Stimulated activated CD4-positive, alpha-beta T cell treated with anti-CD3 and anti-CD28 coated beads, Interleukin-12 subunit alpha, Interleukin-12 subunit beta, amount 100 ng/mL, for 48 hours (primary cell): ENCODE measurements around the gene ADAMTSL3.

ENCODE experiments used
- DNase-seq, 3 donors: peaks; one replicate each; pipeline ENCODE4 v3.0.0-alpha.2; 2020; ENCODE audit warnings: low read depth in 2 of 3, low spot score in 1 of 3

Gene ADAMTSL3

GRCh38 chr15:83858820-83859505 is 205.0 kb downstream of the ADAMTSL3 start:
- DNase-seq = no peak

DNA sequence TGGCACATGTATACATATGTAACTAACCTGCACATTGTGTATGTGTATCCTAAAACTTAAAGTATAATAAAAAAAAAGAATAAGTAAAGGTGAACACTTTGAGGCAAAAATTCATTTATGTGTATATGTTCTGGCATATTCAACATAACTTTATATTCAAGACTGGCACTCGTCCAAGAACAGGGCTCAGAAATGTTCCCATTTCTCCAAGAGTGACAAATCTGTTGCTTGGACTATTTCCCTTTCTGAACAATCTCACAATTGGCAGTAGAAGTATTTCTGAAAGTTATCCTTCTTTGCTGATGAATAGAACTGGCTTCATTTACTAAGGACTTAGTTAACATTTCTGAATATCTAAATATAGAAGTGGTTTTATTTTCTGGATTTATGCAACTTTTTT is 212.8 kb downstream of the ADAMTSL3 start:
- DNase-seq = no peak

DNA sequence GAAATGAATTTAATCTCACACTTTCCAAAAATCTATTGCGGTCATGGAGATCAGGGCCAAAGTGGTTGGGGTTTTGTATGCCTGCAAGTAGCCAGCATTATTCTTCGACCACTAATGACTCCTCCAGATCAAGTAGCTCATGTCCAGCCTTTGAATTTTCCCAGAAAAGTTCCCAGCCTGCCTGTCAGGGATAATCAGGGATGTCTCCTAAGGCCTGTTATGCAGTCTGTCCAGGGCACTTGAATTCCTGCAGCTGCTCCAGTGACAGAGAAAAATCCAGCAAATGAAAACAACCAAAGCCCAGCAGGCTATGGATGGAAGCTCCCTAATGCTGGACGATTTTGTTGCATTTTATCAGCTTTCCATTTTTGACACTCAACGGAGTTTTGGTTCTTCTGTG is 215.4 kb downstream of the ADAMTSL3 start:
- DNase-seq = no peak

DNA sequence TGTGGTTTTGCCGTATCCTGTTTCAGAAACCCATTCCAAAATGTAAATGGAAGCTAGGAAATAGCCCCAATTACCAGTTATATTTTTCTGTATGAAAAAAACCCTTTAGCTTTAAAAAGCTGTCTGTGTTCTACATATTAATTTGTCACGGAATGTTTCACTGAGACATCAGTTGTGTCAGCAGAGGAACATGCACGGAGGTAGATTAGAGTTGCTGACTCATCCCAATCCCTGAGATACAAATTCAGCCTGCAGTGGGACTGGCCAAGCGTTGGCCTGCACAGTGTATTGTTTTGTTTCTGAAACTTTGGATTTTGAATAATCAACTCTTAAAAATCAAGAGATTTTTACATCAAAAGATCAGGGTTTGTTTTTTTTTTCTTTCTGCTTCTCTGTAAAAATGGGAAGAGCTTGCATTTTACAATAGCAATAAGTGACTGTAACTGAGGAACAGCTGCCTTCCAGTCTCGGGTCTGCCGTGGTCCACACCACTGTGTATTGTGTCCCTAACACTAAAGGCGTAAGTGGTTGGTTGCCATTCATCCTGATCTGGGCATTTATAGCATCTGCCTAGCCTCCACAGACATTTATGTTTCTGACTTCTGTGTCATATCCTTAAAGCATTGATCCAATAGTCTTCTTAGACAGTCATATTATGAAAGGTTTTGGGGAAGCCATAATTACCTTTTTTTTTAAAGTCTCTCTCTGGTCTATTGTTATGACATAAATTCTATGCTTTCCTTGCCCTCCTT is 218.1 kb downstream of the ADAMTSL3 start:
- DNase-seq = no peak

GRCh38 chr15:83873966-83874365 is 220.0 kb downstream of the ADAMTSL3 start:
- DNase-seq = no peak

DNA sequence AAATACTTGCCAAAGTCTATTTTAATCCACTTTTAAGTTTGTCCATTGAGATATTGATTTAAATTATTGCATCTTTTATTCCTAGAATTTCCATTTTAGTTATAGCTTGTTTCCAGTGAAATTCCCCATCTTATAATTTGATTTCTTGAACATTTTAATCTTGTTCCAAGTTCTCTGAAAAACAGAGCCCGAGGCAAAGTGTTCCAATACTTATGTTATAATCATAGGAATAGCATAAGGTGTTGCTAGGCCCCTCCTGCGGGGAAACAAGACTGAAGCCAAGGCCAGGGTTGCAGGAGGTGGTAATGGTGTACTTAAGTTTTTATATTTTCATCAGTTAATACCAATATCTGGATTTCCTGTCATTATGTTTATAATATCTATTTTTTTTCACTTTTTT is 226.6 kb downstream of the ADAMTSL3 start:
- DNase-seq = no peak

DNA sequence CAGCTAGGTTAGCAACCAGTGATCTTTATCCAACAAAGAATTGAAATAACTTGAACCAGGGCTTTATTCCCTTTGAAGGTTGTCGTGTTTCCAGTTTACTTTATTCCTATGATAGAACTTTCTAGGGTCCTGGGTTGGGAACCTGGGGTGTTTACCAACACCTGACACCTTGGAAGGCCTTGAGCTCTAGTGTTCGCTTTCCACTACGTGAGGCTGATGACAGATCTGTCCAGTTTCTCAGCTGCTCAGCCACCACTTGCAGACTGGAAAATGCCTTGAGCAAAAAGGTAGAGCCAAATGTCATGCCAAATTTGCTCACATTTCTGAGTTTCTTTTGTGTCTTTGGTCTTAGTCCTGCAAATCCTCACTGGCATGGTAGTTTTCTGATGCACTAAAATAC is 227.2 kb downstream of the ADAMTSL3 start:
- DNase-seq = no peak

GRCh38 chr15:83886321-83886720 is 232.4 kb downstream of the ADAMTSL3 start:
- DNase-seq = no peak

GRCh38 chr15:83887404-83887803 is 233.5 kb downstream of the ADAMTSL3 start:
- DNase-seq = no peak

GRCh38 chr15:83887961-83888360 is 234.0 kb downstream of the ADAMTSL3 start:
- no peak for DNase-seq

GRCh38 chr15:83889995-83890394 is 236.1 kb downstream of the ADAMTSL3 start:
- no peak for DNase-seq

DNA sequence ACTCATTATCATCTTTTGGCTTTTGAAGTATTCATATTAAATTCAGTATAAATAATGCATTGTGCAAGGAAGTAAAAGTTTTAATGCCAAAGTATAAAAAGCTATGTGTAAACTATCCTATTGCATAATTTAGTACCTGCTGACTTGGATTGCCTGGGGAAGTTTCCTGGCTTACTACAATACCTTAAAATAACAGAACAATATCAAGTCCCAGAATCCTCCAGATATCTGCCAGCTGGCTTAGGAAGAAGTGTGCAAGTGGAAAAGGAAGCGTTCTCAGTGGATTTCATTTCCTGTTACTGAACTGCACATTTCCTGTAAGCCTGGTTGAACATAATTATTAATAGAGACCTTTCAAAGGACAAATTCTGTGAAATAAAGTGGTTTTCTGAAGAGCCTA is 236.7 kb downstream of the ADAMTSL3 start:
- no peak for DNase-seq

DNA sequence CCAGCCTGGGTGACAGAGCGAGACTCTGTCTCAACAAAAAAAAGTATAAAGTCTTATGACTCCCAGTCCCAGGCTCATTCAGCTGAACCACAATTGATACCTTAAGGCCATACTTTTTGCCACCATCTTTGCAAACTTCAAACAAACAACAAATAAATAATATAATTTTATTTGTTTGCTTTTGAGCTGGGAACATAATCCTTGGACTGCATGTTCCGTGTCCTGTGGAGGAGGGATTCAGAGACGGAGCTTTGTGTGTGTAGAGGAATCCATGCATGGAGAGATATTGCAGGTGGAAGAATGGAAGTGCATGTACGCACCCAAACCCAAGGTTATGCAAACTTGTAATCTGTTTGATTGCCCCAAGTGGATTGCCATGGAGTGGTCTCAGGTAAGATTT is 238.6 kb downstream of the ADAMTSL3 start:
- no peak for DNase-seq

DNA sequence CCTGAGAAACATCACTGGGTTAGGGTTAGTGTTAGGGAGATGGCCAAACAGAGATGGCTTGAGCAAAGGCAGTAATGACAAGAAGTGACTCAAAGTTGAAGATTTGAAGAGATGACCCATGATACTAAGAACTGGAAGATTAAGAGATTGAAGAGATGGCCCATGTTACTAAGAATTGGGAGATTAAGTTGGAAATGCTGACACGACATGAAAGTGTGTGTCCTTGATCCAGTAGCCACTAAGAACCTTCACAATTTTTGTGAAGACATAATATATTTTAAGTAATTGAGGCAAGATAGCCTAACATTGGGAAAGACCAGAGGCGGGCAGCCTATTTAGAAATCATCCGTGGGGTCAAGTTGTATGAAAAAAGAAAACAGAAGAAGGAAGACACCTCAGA is 239.4 kb downstream of the ADAMTSL3 start:
- no peak for DNase-seq

- no peak for DNase-seq
Measured at GRCh38 chr15:83897037-83897436, 243.1 kb downstream of the ADAMTSL3 start.

DNA sequence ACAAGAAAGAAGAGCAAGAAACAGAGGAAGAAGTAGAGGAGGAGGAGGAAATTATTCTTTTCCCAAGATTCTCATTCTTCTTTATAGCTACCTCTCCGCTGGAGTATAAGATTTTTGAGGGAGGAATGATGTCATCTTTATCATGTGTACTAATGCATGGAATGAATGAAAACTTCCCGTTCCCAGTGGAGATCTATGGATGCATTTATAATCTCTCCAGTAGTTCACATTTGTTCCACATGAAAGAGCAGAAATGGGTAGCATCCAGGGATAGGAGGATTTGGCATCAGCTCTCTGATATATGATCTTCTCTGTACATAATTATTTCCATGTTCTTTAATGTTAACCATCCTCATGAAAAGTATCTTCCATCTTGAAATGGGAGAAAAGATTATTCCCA is 244.4 kb downstream of the ADAMTSL3 start:
- no peak for DNase-seq

DNA sequence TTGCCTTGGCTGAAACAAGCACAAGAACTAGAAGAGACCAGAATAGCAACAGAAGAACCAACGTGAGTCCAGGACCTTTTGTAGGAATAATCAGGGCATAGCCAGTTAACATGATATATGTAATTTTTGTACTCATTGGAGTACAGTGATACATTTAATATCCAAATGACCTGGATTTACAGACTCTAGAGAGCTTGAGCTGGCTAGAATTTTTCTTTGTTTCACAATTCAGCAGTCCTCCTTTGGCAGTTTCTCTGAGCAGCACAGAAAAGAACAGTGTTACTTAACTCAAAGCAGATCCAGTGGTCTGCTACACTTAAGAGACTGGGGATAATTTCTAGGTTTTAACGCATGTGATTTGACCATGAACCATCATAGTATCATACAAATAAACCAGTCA is 245.7 kb downstream of the ADAMTSL3 start:
- no peak for DNase-seq

GRCh38 chr15:83904107-83905040 is 250.5 kb downstream of the ADAMTSL3 start:
- no peak for DNase-seq

DNA sequence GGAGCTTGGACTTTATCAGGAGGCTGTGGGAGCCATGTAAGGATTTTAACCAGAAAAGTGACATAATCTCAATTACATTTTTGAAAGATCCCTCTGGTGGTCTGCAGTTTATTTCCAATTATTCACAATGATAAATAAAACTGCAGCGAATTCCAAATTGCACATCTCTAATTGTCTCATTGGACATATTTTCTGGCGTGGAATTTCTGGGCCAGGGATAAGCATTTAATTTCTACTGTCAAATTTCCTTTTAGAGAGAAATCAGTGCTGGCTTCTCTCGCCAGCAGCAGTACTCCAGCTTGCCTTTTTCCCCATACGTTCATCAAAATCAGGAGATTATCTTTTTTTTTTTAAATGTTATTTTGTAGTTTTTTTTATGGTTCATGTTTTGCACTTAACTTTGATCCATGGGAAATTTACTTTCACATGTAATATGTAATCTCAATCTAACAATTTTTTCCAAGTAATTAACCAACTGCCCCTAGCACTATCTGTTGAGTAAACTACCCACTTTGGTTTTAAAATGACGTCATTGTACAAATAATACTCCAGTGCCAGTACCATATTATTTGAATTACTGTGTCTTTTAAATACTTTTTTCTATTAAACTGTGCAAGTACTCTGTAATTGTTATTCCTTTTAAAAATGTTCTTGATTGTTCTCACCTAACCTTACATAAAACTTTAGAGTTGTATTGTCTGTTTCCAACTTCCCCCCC is 251.8 kb downstream of the ADAMTSL3 start:
- no peak for DNase-seq

- DNase-seq = no peak
Measured at GRCh38 chr15:83911345-83911744, 257.4 kb downstream of the ADAMTSL3 start.

DNA sequence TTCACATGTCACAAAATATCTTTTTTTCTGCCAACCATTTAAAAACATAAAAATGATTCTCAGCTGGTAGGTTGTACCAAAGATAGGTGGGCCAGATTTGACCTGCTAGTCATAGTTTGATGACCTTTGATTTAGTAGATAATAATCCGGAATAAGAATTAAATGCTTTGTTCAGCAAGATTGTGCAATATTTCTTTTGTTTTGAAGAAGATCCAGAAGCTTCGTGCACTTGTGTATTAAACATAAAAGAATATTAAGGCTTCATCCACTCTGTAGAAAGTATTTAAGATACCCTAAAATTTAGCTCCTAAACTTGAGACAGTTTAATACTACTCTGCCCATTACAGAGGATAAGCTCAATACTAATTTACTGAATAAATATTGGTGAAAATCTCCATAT is 258.4 kb downstream of the ADAMTSL3 start:
- no peak for DNase-seq
